Lower leg skin (tissue), 3 donors: ENCODE measurements around the gene GSE1.

Experiments
- CTCF ChIP-seq, 3 donors: fragments of 450-650 bp; IDR thresholded peaks; one replicate each; pipeline ENCODE4 v1.5.1; 2016; ENCODE audit warnings: antibody characterized with exemption in 3 of 3, mild to moderate bottlenecking in 3 of 3, moderate library complexity in 2 of 3
- POLR2A ChIP-seq, 2 donors: fragments of 450-650 bp; IDR thresholded peaks; one replicate each; pipeline ENCODE4 v1.6.1; 2016 to 2017; ENCODE audit warnings: antibody characterized with exemption in 2 of 2, mild to moderate bottlenecking in 1 of 2, moderate library complexity in 1 of 2

GRCh38 chr16:85679870-85680269, 66.7 kb downstream of the GSE1 start:
- no peak for TF ChIP-seq CTCF (IDR thresholded peaks at IDR 0.05)
- no peak for TF ChIP-seq POLR2A (IDR thresholded peaks at IDR 0.05)
